H54 (cell line): ENCODE data around the gene CCDC137.

Experiments used
- DNase-seq: peaks from one replicate; pipeline ENCODE4 v3.0.0; 2011; ENCODE audit warnings: low spot score, mixed read lengths; ENCODE audit not compliant: insufficient read length
- FAIRE-seq: peaks from 3 replicates; lab custom pipeline; 2011; peaks lifted over from hg19 to GRCh38; lab: Jason Lieb, UNC
- POLR2A ChIP-seq: IDR thresholded peaks from 2 replicates; pipeline ENCODE4 v1.6.1; 2011; ENCODE audit warnings: low read depth, mild to moderate bottlenecking, low read length

The CCDC137 gene

GRCh38 chr17:81695211-81695610, 28.7 kb downstream of the CCDC137 start:
- TF ChIP-seq POLR2A, result no peak
- DNase-seq, result no peak
- FAIRE-seq, result no peak

GRCh38 chr17:81695801-81696200, 29.3 kb downstream of the CCDC137 start:
- TF ChIP-seq POLR2A, result no peak
- DNase-seq (no peak), FAIRE-seq (no peak)

GRCh38 chr17:81696218-81696941, 29.8 kb downstream of the CCDC137 start:
- no peak for DNase-seq
- no peak for FAIRE-seq
- TF ChIP-seq POLR2A, result no peak

GRCh38 chr17:81697261-81698044, 30.9 kb downstream of the CCDC137 start:
- TF ChIP-seq POLR2A, result no peak
- FAIRE-seq, result no peak
- DNase-seq, result no peak

- DNase-seq (no peak), FAIRE-seq (no peak)
- TF ChIP-seq POLR2A, result no peak
Measured at GRCh38 chr17:81700353-81701287, 34.1 kb downstream of the CCDC137 start.

GRCh38 chr17:81701288-81702071, 34.9 kb downstream of the CCDC137 start:
- TF ChIP-seq POLR2A, result no peak
- FAIRE-seq (no peak), DNase-seq (no peak)

GRCh38 chr17:81702934-81703746, 36.6 kb downstream of the CCDC137 start, which contains the start of gene MRPL12:
Gene MRPL12, plus strand, starts transcription at chr17:81703367. Its CDS starts 135 bp downstream, at chr17:81703502.
- no peak for FAIRE-seq
- DNase-seq, result peak; percentile 96
- peak; percentile 91 for TF ChIP-seq POLR2A

- FAIRE-seq, result no peak
- TF ChIP-seq POLR2A, result no peak
- DNase-seq, result no peak
Measured at GRCh38 chr17:81703747-81704654, 37.5 kb downstream of the CCDC137 start.

- FAIRE-seq, result no peak
- no peak for DNase-seq
- no peak for TF ChIP-seq POLR2A
Measured at GRCh38 chr17:81705518-81706231, 39.1 kb downstream of the CCDC137 start.

GRCh38 chr17:81706232-81706611, 39.7 kb downstream of the CCDC137 start:
- DNase-seq (no peak), FAIRE-seq (no peak)
- TF ChIP-seq POLR2A, result no peak
